Breast epithelium (tissue), 3 donors: Measurements from ENCODE around the gene CEACAM5.

Experiments
- POLR2A ChIP-seq: fragments of 450-650 bp; IDR thresholded peaks from one replicate; pipeline ENCODE4 v1.6.1; 2016; ENCODE audit warnings: antibody characterized with exemption, mild to moderate bottlenecking, moderate library complexity
- POLR2AphosphoS5 ChIP-seq, 3 donors: sonication (generic); formaldehyde crosslinking; IDR thresholded peaks; one replicate each; pipeline ENCODE4 v1.6.1; 2017; ENCODE audit warnings: antibody characterized with exemption in 3 of 3
- TF ChIP-seq, protein P1 (sequence below), 3 donors: fragments of 450-650 bp; IDR thresholded peaks; one replicate each; pipeline ENCODE4 v1.5.1; 2016 to 2017; ENCODE audit warnings: antibody characterized with exemption in 3 of 3, mild to moderate bottlenecking in 3 of 3, moderate library complexity in 3 of 3

GRCh38 chr19:41689993-41690800 is 18.2 kb upstream of the CEACAM5 start:
- TF ChIP-seq, protein P1, sequence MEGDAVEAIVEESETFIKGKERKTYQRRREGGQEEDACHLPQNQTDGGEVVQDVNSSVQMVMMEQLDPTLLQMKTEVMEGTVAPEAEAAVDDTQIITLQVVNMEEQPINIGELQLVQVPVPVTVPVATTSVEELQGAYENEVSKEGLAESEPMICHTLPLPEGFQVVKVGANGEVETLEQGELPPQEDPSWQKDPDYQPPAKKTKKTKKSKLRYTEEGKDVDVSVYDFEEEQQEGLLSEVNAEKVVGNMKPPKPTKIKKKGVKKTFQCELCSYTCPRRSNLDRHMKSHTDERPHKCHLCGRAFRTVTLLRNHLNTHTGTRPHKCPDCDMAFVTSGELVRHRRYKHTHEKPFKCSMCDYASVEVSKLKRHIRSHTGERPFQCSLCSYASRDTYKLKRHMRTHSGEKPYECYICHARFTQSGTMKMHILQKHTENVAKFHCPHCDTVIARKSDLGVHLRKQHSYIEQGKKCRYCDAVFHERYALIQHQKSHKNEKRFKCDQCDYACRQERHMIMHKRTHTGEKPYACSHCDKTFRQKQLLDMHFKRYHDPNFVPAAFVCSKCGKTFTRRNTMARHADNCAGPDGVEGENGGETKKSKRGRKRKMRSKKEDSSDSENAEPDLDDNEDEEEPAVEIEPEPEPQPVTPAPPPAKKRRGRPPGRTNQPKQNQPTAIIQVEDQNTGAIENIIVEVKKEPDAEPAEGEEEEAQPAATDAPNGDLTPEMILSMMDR (IDR thresholded peaks at IDR 0.05), result no peak
- TF ChIP-seq POLR2AphosphoS5 (IDR thresholded peaks at IDR 0.05), result no peak
- no peak for TF ChIP-seq POLR2A
